ENCODE measurements around the gene XXYLT1. TPM values are rescaled to one million over a fixed set of nuclear protein-coding genes. Genes with fewer than 3 reads are reported as not detected.

The XXYLT1 gene
- total and polyA plus RNA-seq, 9 of the 15 experiments (the other 6 are each of a cell fraction or from before 2014, with no cell fraction given), result 1.9 to 18.9 (median 15.0) TPM

DNA sequence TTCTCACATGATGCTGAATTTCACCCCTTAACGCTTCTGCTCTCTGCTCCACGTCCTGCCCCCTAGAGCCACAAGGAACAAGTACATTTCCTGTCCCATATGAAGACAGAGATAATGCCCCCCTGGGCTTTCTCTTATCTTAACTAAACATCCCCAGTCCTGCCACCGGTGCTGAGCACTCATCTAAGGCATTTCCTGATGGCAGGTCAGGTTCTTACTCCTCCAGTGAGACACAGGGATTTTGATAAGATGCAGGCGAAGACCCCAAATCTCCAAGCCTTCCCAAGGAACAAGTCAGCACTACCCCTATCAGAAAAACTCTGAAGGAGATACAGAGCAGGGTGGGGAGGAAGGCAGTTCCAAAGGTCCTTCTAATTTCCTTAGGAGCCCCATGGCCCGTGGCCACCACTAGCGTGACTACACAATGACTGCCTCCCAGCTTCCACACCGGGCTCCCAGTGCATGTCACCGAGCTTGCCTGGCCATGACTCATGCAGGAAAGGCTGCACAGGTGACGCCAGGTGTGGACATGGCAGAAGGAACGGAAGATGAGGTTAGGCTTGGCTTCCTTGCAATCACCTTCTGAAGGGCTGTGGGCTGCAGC is 152.9 kb downstream of the XXYLT1 start (continued):
- TF ChIP-seq ZNF609 (CRISPR knock-in tag; IDR thresholded peaks at IDR 0.05; ENCODE audit: borderline replicate concordance) (no peak), KLF1 (tag; IDR thresholded peaks at IDR 0.05) (no peak), ZNF3 (CRISPR knock-in tag; IDR thresholded peaks at IDR 0.05) (no peak), ZNF79 (CRISPR knock-in tag; IDR thresholded peaks at IDR 0.05; ENCODE audit: low read depth) (no peak), CREB1 (IDR thresholded peaks at IDR 0.05) (peak; percentile 35; the same call in 1 of the 2 replicates), CREB1 (CRISPR knock-in tag; IDR thresholded peaks at IDR 0.05) (0 out of 2 replicates have a peak, but pooled peaks have one; percentile 19), PKNOX1 (IDR thresholded peaks at IDR 0.05) (0 out of 2 replicates have a peak, but pooled peaks have one; percentile 6), ZNF507 (tag; conservative IDR thresholded peaks at IDR 0.05) (no peak), ZNF444 (CRISPR knock-in tag; IDR thresholded peaks at IDR 0.05) (no peak), TCF3 (CRISPR knock-in tag; IDR thresholded peaks at IDR 0.05) (peak; percentile 93), FOXJ3 (CRISPR knock-in tag; IDR thresholded peaks at IDR 0.05) (no peak), GTF2F1 (IDR thresholded peaks at IDR 0.05; ENCODE audit: low read depth, low read length) (no peak), RNF2 (IDR thresholded peaks at IDR 0.05) (peak; percentile 70; the same call in 1 of the 2 replicates), FOSL1 (tag; conservative IDR thresholded peaks at IDR 0.05) (peak; percentile 62), ETV1 (tag; conservative IDR thresholded peaks at IDR 0.05; ENCODE audit: low read depth) (peak; percentile 97), NRF1 (conservative IDR thresholded peaks at IDR 0.05 in 1 of 2, IDR thresholded peaks at IDR 0.05 in 1 of 2) (0 out of 4 replicates have a peak, but pooled peaks of 1 of the 2 experiments have one; percentile 12), LCOR (CRISPR knock-in tag; IDR thresholded peaks at IDR 0.05) (peak; percentile 70; the same call in 1 of the 2 replicates), RFX1 (IDR thresholded peaks at IDR 0.05) (no peak)
- TF ChIP-seq, protein P1, sequence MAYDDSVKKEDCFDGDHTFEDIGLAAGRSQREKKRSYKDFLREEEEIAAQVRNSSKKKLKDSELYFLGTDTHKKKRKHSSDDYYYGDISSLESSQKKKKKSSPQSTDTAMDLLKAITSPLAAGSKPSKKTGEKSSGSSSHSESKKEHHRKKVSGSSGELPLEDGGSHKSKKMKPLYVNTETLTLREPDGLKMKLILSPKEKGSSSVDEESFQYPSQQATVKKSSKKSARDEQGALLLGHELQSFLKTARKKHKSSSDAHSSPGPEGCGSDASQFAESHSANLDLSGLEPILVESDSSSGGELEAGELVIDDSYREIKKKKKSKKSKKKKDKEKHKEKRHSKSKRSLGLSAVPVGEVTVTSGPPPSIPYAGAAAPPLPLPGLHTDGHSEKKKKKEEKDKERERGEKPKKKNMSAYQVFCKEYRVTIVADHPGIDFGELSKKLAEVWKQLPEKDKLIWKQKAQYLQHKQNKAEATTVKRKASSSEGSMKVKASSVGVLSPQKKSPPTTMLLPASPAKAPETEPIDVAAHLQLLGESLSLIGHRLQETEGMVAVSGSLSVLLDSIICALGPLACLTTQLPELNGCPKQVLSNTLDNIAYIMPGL (CRISPR knock-in tag; IDR thresholded peaks at IDR 0.05), result no peak
- TF ChIP-seq, protein P2, sequence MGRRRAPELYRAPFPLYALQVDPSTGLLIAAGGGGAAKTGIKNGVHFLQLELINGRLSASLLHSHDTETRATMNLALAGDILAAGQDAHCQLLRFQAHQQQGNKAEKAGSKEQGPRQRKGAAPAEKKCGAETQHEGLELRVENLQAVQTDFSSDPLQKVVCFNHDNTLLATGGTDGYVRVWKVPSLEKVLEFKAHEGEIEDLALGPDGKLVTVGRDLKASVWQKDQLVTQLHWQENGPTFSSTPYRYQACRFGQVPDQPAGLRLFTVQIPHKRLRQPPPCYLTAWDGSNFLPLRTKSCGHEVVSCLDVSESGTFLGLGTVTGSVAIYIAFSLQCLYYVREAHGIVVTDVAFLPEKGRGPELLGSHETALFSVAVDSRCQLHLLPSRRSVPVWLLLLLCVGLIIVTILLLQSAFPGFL (CRISPR knock-in tag; IDR thresholded peaks at IDR 0.05), result no peak

All from K562 (cell line).